ENCODE data around the gene GOLGA6A.
"Not testable (repeated sequence)": the region's sequence is repeated elsewhere in the genome, so short reads cannot be mapped to it uniquely, and the experiment has no call there.

GOLGA6A gene

GRCh38 chr15:74056330-74056729 lies 26.0 kb downstream of the GOLGA6A start:
- not testable (repeated sequence) for H4K20me1 ChIP-seq (ENCODE audit: insufficient read depth, low read length, poor library complexity, severe bottlenecking); H3K4me3 ChIP-seq (ENCODE audit: low read length, poor library complexity, severe bottlenecking); H3F3A ChIP-seq (ENCODE audit: low read depth); H3K36me3 ChIP-seq (ENCODE audit: insufficient read depth, low read length); H3K9me2 ChIP-seq (replicated peaks; ENCODE audit: low read depth, low read length); H3K9me3 ChIP-seq (ENCODE audit: insufficient read depth, low read depth, low read length); H2AFZ ChIP-seq (ENCODE audit: low read length); H3K27me3 ChIP-seq (ENCODE audit: insufficient read depth, low read length, poor library complexity, severe bottlenecking); H3K9ac ChIP-seq (ENCODE audit: low read depth, low read length, poor library complexity, severe bottlenecking); H3K4me2 ChIP-seq (ENCODE audit: low read depth, low read length, poor library complexity, severe bottlenecking); H3K79me2 ChIP-seq (ENCODE audit: insufficient read depth, low read length)
- peaks cover 14% of the 10 kb centered on the region for H3K4me1 ChIP-seq (ENCODE audit: insufficient read depth, low read length, poor library complexity, severe bottlenecking)

GRCh38 chr15:74055804-74056203 lies 26.5 kb downstream of the GOLGA6A start:
- Histone ChIP-seq H3K4me2 (ENCODE audit: low read depth, low read length, poor library complexity, severe bottlenecking) (no peak overlapping the region), H3K27me3 (ENCODE audit: insufficient read depth, low read length, poor library complexity, severe bottlenecking) (no peaks in the 10 kb centered on the region), H3K79me2 (ENCODE audit: insufficient read depth, low read length) (no peaks in the 10 kb centered on the region), H3K9me2 (replicated peaks; ENCODE audit: low read depth, low read length) (no peaks in the 10 kb centered on the region), H2AFZ (ENCODE audit: low read length) (no peak overlapping the region), H3K36me3 (ENCODE audit: insufficient read depth, low read length) (no peaks in the 10 kb centered on the region), H3F3A (ENCODE audit: low read depth) (0 out of 2 replicates have a peak, but pooled peaks cover 3% of the 10 kb centered on the region), H3K4me1 (ENCODE audit: insufficient read depth, low read length, poor library complexity, severe bottlenecking) (peaks cover 14% of the 10 kb centered on the region), H3K9me3 (ENCODE audit: insufficient read depth, low read depth, low read length) (no peaks in the 10 kb centered on the region), H4K20me1 (ENCODE audit: insufficient read depth, low read length, poor library complexity, severe bottlenecking) (no peaks in the 10 kb centered on the region), H3K9ac (ENCODE audit: low read depth, low read length, poor library complexity, severe bottlenecking) (no peak overlapping the region), H3K4me3 (ENCODE audit: low read length, poor library complexity, severe bottlenecking) (no peak overlapping the region)
- TF ChIP-seq EZH2phosphoT487 (IDR thresholded peaks at IDR 0.05; ENCODE audit: borderline replicate concordance) (no peak), CTCF (conservative IDR thresholded peaks at IDR 0.05; ENCODE audit: low read length) (no peak)

GRCh38 chr15:74053941-74054529 lies 28.3 kb downstream of the GOLGA6A start:
- no peaks in the 10 kb centered on the region for H3K9me3 ChIP-seq (ENCODE audit: insufficient read depth, low read depth, low read length)
- H3K4me1 ChIP-seq (ENCODE audit: insufficient read depth, low read length, poor library complexity, severe bottlenecking) = peaks cover 6% of the 10 kb centered on the region
- H3K79me2 ChIP-seq (ENCODE audit: insufficient read depth, low read length) = no peaks in the 10 kb centered on the region
- H4K20me1 ChIP-seq (ENCODE audit: insufficient read depth, low read length, poor library complexity, severe bottlenecking) = no peaks in the 10 kb centered on the region
- peak overlapping the region; percentile 65 for H2AFZ ChIP-seq (ENCODE audit: low read length)
- peak overlapping the region; percentile 63 for H3K4me2 ChIP-seq (ENCODE audit: low read depth, low read length, poor library complexity, severe bottlenecking)
- H3K9me2 ChIP-seq (replicated peaks; ENCODE audit: low read depth, low read length) = no peaks in the 10 kb centered on the region
- H3F3A ChIP-seq (ENCODE audit: low read depth) = 0 out of 2 replicates have a peak, but pooled peaks cover 3% of the 10 kb centered on the region
- TF ChIP-seq CTCF (conservative IDR thresholded peaks at IDR 0.05; ENCODE audit: low read length) = peak; percentile 49
- TF ChIP-seq EZH2phosphoT487 (IDR thresholded peaks at IDR 0.05; ENCODE audit: borderline replicate concordance) = no peak
- no peaks in the 10 kb centered on the region for H3K36me3 ChIP-seq (ENCODE audit: insufficient read depth, low read length)
- no peaks in the 10 kb centered on the region for H3K27me3 ChIP-seq (ENCODE audit: insufficient read depth, low read length, poor library complexity, severe bottlenecking)
- no peak overlapping the region for H3K4me3 ChIP-seq (ENCODE audit: low read length, poor library complexity, severe bottlenecking)
- H3K9ac ChIP-seq (ENCODE audit: low read depth, low read length, poor library complexity, severe bottlenecking) = no peak overlapping the region

GRCh38 chr15:74053517-74053916 lies 28.8 kb downstream of the GOLGA6A start:
- Histone ChIP-seq H4K20me1 (ENCODE audit: insufficient read depth, low read length, poor library complexity, severe bottlenecking) (no peaks in the 10 kb centered on the region), H3F3A (ENCODE audit: low read depth) (0 out of 2 replicates have a peak, but pooled peaks cover 3% of the 10 kb centered on the region), H2AFZ (ENCODE audit: low read length) (peak overlapping the region; percentile 19; the same call in 1 of the 2 replicates), H3K4me2 (ENCODE audit: low read depth, low read length, poor library complexity, severe bottlenecking) (peak overlapping the region; percentile 43), H3K4me3 (ENCODE audit: low read length, poor library complexity, severe bottlenecking) (no peak overlapping the region), H3K9ac (ENCODE audit: low read depth, low read length, poor library complexity, severe bottlenecking) (no peak overlapping the region), H3K27me3 (ENCODE audit: insufficient read depth, low read length, poor library complexity, severe bottlenecking) (no peaks in the 10 kb centered on the region), H3K9me3 (ENCODE audit: insufficient read depth, low read depth, low read length) (no peaks in the 10 kb centered on the region), H3K79me2 (ENCODE audit: insufficient read depth, low read length) (no peaks in the 10 kb centered on the region), H3K9me2 (replicated peaks; ENCODE audit: low read depth, low read length) (no peaks in the 10 kb centered on the region), H3K4me1 (ENCODE audit: insufficient read depth, low read length, poor library complexity, severe bottlenecking) (peaks cover 8% of the 10 kb centered on the region), H3K36me3 (ENCODE audit: insufficient read depth, low read length) (no peaks in the 10 kb centered on the region)
- TF ChIP-seq EZH2phosphoT487 (IDR thresholded peaks at IDR 0.05; ENCODE audit: borderline replicate concordance) (no peak), CTCF (conservative IDR thresholded peaks at IDR 0.05; ENCODE audit: low read length) (no peak)

- H3K79me2 ChIP-seq (ENCODE audit: insufficient read depth, low read length); H3F3A ChIP-seq (ENCODE audit: low read depth); H3K36me3 ChIP-seq (ENCODE audit: insufficient read depth, low read length); H3K9me2 ChIP-seq (replicated peaks; ENCODE audit: low read depth, low read length); H2AFZ ChIP-seq (ENCODE audit: low read length); H3K27me3 ChIP-seq (ENCODE audit: insufficient read depth, low read length, poor library complexity, severe bottlenecking); H4K20me1 ChIP-seq (ENCODE audit: insufficient read depth, low read length, poor library complexity, severe bottlenecking); H3K4me2 ChIP-seq (ENCODE audit: low read depth, low read length, poor library complexity, severe bottlenecking); H3K9ac ChIP-seq (ENCODE audit: low read depth, low read length, poor library complexity, severe bottlenecking); H3K9me3 ChIP-seq (ENCODE audit: insufficient read depth, low read depth, low read length); H3K4me3 ChIP-seq (ENCODE audit: low read length, poor library complexity, severe bottlenecking): not testable (repeated sequence)
- H3K4me1 ChIP-seq (ENCODE audit: insufficient read depth, low read length, poor library complexity, severe bottlenecking) = peaks cover 17% of the 10 kb centered on the region
Observed at GRCh38 chr15:74052271-74053260, 29.8 kb downstream of the GOLGA6A start.

Measured in Loucy (cell line).